H1 (cell line): ENCODE results near the gene DCTD. TPM values are rescaled to one million over a fixed set of nuclear protein-coding genes. Genes with fewer than 3 reads are reported as not detected.

Experiments used
- CTCF ChIA-PET: fragments of 300-600 bp; sonication (Branson Sonifier 250); formaldehyde crosslinking; loops from one replicate; lab custom pipeline; 2021; ENCODE audit not compliant: partially characterized antibody; lab: Charles Lee
- POLR2A ChIA-PET: fragments of 300-600 bp; sonication (Branson Sonifier 250); formaldehyde crosslinking; loops from one replicate; lab custom pipeline; 2021; ENCODE audit warnings: inconsistent platforms; ENCODE audit not compliant: partially characterized antibody; lab: Charles Lee
- DNase-seq, 2 experiments: peaks; one replicate each; pipeline versions ENCODE4 v3.0.0 to v3.0.0-alpha.2; 2010 to 2022; ENCODE audit warnings: low spot score in 2 of 2, low read depth in 1 of 2, mixed read lengths in 1 of 2
- FAIRE-seq: peaks from 2 replicates; lab custom pipeline; 2011; peaks lifted over from hg19 to GRCh38; lab: Jason Lieb, UNC
- H2AFZ ChIP-seq: 2 replicates; pipeline ENCODE4 v1.8.1; 2012; ENCODE audit warnings: low read length, inconsistent platforms
- H2AK5ac ChIP-seq: 2 replicates; pipeline ENCODE4 v1.6.1; 2013; ENCODE audit warnings: low read depth, low read length
- H2BK120ac ChIP-seq: replicated peaks from 2 replicates; pipeline ENCODE3; 2013; ENCODE audit warnings: low read depth, low read length, inconsistent platforms
- H2BK12ac ChIP-seq: 2 replicates; pipeline ENCODE4 v1.6.1; 2013; ENCODE audit warnings: low read depth, low read length
- H2BK15ac ChIP-seq: 2 replicates; pipeline ENCODE4 v1.6.1; 2013; ENCODE audit warnings: low read length
- H2BK20ac ChIP-seq: 2 replicates; pipeline ENCODE4 v1.6.1; 2013; ENCODE audit warnings: low read length
- H2BK5ac ChIP-seq: 2 replicates; pipeline ENCODE4 v1.6.1; 2013; ENCODE audit warnings: low read depth, low read length
- H3K14ac ChIP-seq: 2 replicates; pipeline ENCODE4 v1.6.1; 2013; ENCODE audit warnings: inconsistent platforms; ENCODE audit not compliant: insufficient read length
- H3K18ac ChIP-seq: 2 replicates; pipeline ENCODE4 v1.6.1; 2013; ENCODE audit warnings: low read length; ENCODE audit errors: extremely low read depth
- H3K23ac ChIP-seq: 2 replicates; pipeline ENCODE4 v1.6.1; 2013; ENCODE audit warnings: inconsistent platforms; ENCODE audit not compliant: insufficient read length
- H3K23me2 ChIP-seq: 2 replicates; pipeline ENCODE4 v1.6.1; 2013; ENCODE audit warnings: low read depth, low read length
- H3K27ac ChIP-seq: 2 replicates; pipeline ENCODE4 v1.6.1; 2011; ENCODE audit warnings: low read depth, low read length, inconsistent platforms
- H3K27me3 ChIP-seq, 4 experiments: replicated peaks in 1 of 4; 1 replicate in 1 of 4; 2 replicates in 3 of 4; pipeline versions ENCODE4 v1.6.1 to v1.8.1; 2011 to 2013; ENCODE audit warnings: low read length in 3 of 4, mild to moderate bottlenecking in 3 of 4, inconsistent platforms in 2 of 4, mixed read lengths in 2 of 4, moderate library complexity in 1 of 4; ENCODE audit not compliant: control insufficient read depth in 3 of 4, insufficient read depth in 3 of 4; ENCODE audit errors: extremely low read depth in 1 of 4
- H3K36me3 ChIP-seq, 4 experiments: 2 replicates each; pipeline versions ENCODE4 v1.6.1 to v1.8.1; 2011 to 2013; ENCODE audit warnings: mild to moderate bottlenecking in 4 of 4, low read length in 3 of 4, moderate library complexity in 2 of 4, control low read depth in 1 of 4, inconsistent platforms in 1 of 4; ENCODE audit not compliant: insufficient read depth in 4 of 4, control insufficient read depth in 2 of 4
- H3K4ac ChIP-seq: replicated peaks from 2 replicates; pipeline ENCODE3; 2013; ENCODE audit warnings: low read length, low read depth, mixed read lengths, inconsistent platforms; ENCODE audit not compliant: insufficient read length
- H3K4me1 ChIP-seq, 4 experiments: replicated peaks in 1 of 4; 1 replicate in 1 of 4; 2 replicates in 3 of 4; pipeline versions ENCODE4 v1.6.1 to v1.8.1; 2011 to 2013; ENCODE audit warnings: low read length in 3 of 4, inconsistent platforms in 2 of 4, mixed read lengths in 1 of 4; ENCODE audit not compliant: insufficient read depth in 4 of 4, control insufficient read depth in 3 of 4
- H3K4me2 ChIP-seq, 2 experiments: 2 replicates each; pipeline versions ENCODE4 v1.6.1 to v1.8.1; 2011 to 2013; ENCODE audit warnings: low read depth in 2 of 2, low read length in 2 of 2, control low read depth in 1 of 2, inconsistent platforms in 1 of 2, mild to moderate bottlenecking in 1 of 2; ENCODE audit not compliant: insufficient read depth in 1 of 2
- H3K4me3 ChIP-seq, 4 experiments: fragments of 200-600, 300-600 bp in 1 of 4; sonication (generic), shearing (Covaris generic), sonication (Bioruptor Twin) in 1 of 4; 2 replicates each; pipeline versions ENCODE4 v1.5.1 to v1.8.1; 2011 to 2016; ENCODE audit warnings: low read length in 4 of 4, low read depth in 3 of 4, control low read depth in 2 of 4, inconsistent platforms in 2 of 4, mild to moderate bottlenecking in 2 of 4, mixed read lengths in 1 of 4, moderate library complexity in 1 of 4; ENCODE audit not compliant: insufficient read depth in 2 of 4; ENCODE audit errors: extremely low read depth in 1 of 4
- H3K56ac ChIP-seq: replicated peaks from 2 replicates; pipeline ENCODE3; 2013; ENCODE audit warnings: low read depth, mild to moderate bottlenecking, mixed read lengths, low read length, inconsistent platforms; ENCODE audit not compliant: insufficient read length
- H3K79me1 ChIP-seq: 2 replicates; pipeline ENCODE4 v1.6.1; 2013; ENCODE audit warnings: low read depth, low read length, control low read depth
- H3K79me2 ChIP-seq, 2 experiments: 2 replicates each; pipeline versions ENCODE4 v1.6.1 to v1.8.1; 2012 to 2013; ENCODE audit warnings: low read length in 2 of 2, mild to moderate bottlenecking in 2 of 2, inconsistent platforms in 1 of 2; ENCODE audit not compliant: insufficient read depth in 2 of 2, control insufficient read depth in 1 of 2
- H3K9ac ChIP-seq, 4 experiments: replicated peaks in 1 of 4; 1 replicate in 1 of 4; 2 replicates in 3 of 4; pipeline versions ENCODE4 v1.6.1 to v1.8.1; 2011 to 2013; ENCODE audit warnings: low read depth in 3 of 4, low read length in 3 of 4, control low read depth in 2 of 4, mild to moderate bottlenecking in 2 of 4, moderate library complexity in 2 of 4, inconsistent platforms in 1 of 4; ENCODE audit errors: extremely low read depth in 1 of 4
- H3K9me3 ChIP-seq, 2 experiments: 2 replicates each; pipeline versions ENCODE4 v1.6.1 to v1.8.1; 2012 to 2013; ENCODE audit warnings: mild to moderate bottlenecking in 2 of 2, moderate library complexity in 2 of 2, control low read depth in 1 of 2, inconsistent platforms in 1 of 2, low read depth in 1 of 2, low read length in 1 of 2, mixed read lengths in 1 of 2; ENCODE audit not compliant: insufficient read depth in 2 of 2
- H4K20me1 ChIP-seq, 2 experiments: replicated peaks in 1 of 2; 2 replicates each; pipeline versions ENCODE3 to v1.8.1; 2011 to 2013; ENCODE audit warnings: inconsistent platforms in 2 of 2, low read length in 2 of 2, mild to moderate bottlenecking in 1 of 2; ENCODE audit not compliant: insufficient read depth in 2 of 2, control insufficient read depth in 1 of 2
- H4K5ac ChIP-seq: 2 replicates; pipeline ENCODE4 v1.6.1; 2013; ENCODE audit warnings: low read length, low read depth, mixed read lengths, inconsistent platforms; ENCODE audit not compliant: insufficient read length
- H4K8ac ChIP-seq: 2 replicates; pipeline ENCODE4 v1.8.0; 2013; ENCODE audit warnings: mild to moderate bottlenecking, moderate library complexity, low read length, inconsistent platforms; ENCODE audit not compliant: insufficient read depth; ENCODE audit errors: extremely low read depth
- H4K91ac ChIP-seq: replicated peaks from 2 replicates; pipeline ENCODE3; 2013; ENCODE audit warnings: low read length, mixed read lengths, inconsistent platforms; ENCODE audit not compliant: insufficient read length
- ATF2 ChIP-seq: IDR thresholded peaks from 2 replicates; pipeline ENCODE4 v1.6.1; 2012; ENCODE audit warnings: low read length, inconsistent platforms
- BACH1 ChIP-seq: IDR thresholded peaks from 2 replicates; pipeline ENCODE4 v1.6.1; 2012; ENCODE audit warnings: low read length, improper control_type of control experiment
- CBX5 ChIP-seq: fragments of 300-800, 300-1000 bp; sonication (generic); IDR thresholded peaks from 2 replicates; pipeline ENCODE4 v1.7.1; 2016; ENCODE audit warnings: antibody characterized with exemption, low read length, low read depth
- CHD1 ChIP-seq: IDR thresholded peaks from 2 replicates; pipeline ENCODE4 v1.6.1; 2012; ENCODE audit warnings: low read depth, low read length, improper control_type of control experiment
- FOSL1 ChIP-seq: IDR thresholded peaks from 2 replicates; pipeline ENCODE4 v1.6.1; 2011; ENCODE audit warnings: mild to moderate bottlenecking, low read depth, low read length, moderate library complexity; ENCODE audit not compliant: insufficient read depth
- HDAC2 ChIP-seq, 2 experiments: fragments of 300-600 bp in 1 of 2; sonication (generic) in 1 of 2; IDR thresholded peaks; 2 replicates each; pipeline ENCODE4 v1.6.1; 2011 to 2012; ENCODE audit warnings: low read depth in 2 of 2, low read length in 2 of 2, mild to moderate bottlenecking in 2 of 2, moderate library complexity in 2 of 2, borderline replicate concordance in 1 of 2, inconsistent platforms in 1 of 2
- NRF1 ChIP-seq: IDR thresholded peaks from 2 replicates; pipeline ENCODE4 v1.6.1; 2011; ENCODE audit warnings: mild to moderate bottlenecking, low read depth, low read length, improper control_type of control experiment
- POU5F1 ChIP-seq: IDR thresholded peaks from 2 replicates; pipeline ENCODE4 v1.6.1; 2011; ENCODE audit warnings: low read depth, mild to moderate bottlenecking, low read length, moderate library complexity
- RNF2 ChIP-seq: fragments of 200-900, 300-1000 bp; sonication (generic); IDR thresholded peaks from 2 replicates; pipeline ENCODE4 v1.7.1; 2016; ENCODE audit warnings: borderline replicate concordance, low read depth, mild to moderate bottlenecking, antibody characterized with exemption, low read length; ENCODE audit not compliant: poor library complexity, severe bottlenecking; ENCODE audit errors: missing control alignments
- SAP30 ChIP-seq: fragments of 300-600 bp; sonication (generic); IDR thresholded peaks from 2 replicates; pipeline ENCODE4 v1.7.1; 2012; ENCODE audit warnings: low read length, moderate library complexity, mild to moderate bottlenecking, inconsistent platforms; ENCODE audit not compliant: insufficient read depth, insufficient replicate concordance
- SP4 ChIP-seq: IDR thresholded peaks from 2 replicates; pipeline ENCODE4 v1.6.1; 2012; ENCODE audit warnings: low read length, inconsistent platforms
- TEAD4 ChIP-seq: IDR thresholded peaks from 2 replicates; pipeline ENCODE4 v1.6.1; 2012; ENCODE audit warnings: low read depth, low read length, inconsistent platforms, mixed read lengths
- WGBS, 2 experiments: shearing (Covaris generic) in 1 of 2; methylation state at CpG; one replicate each; pipeline versions ENCODE4 v1.1.6 to v1.1.7; 2013 to 2015; ENCODE audit warnings: low lambda C conversion rate in 2 of 2, mixed read lengths in 2 of 2, inconsistent platforms in 1 of 2, low coverage in 1 of 2, missing lambda C conversion rate in 1 of 2; ENCODE audit not compliant: insufficient replicate concordance in 2 of 2, insufficient coverage in 1 of 2, insufficient read length in 1 of 2; ENCODE audit errors: extremely low coverage in 1 of 2, missing lambda C conversion rate in 1 of 2; 5-methylcytosine and 5-hydroxymethylcytosine counted together
- polyA plus RNA-seq, 7 experiments: library from polyadenylated mRNA; depleted of rRNA in 3 of 7; stranded (reverse) in 5 of 7; unstranded in 2 of 7; fragments of >200 nt in 5 of 7; fragments of 200-250 nt in 2 of 7; gene quantifications; 1 replicate in 5 of 7; 2 replicates in 1 of 7; 4 replicates in 1 of 7; pipeline versions ENCODE4 v1.2.1 to v1.2.3, GENCODE V29; 2011 to 2013; ENCODE audit warnings: missing spikeins in 2 of 7, mixed read lengths in 2 of 7
- total RNA-seq: library from RNA; stranded (reverse); fragmentation: NEBNext Ultra II Directional; extraction: Animal tissue kit (Norgen Biotek cat#: 25700); gene quantifications from 2 replicates; pipeline ENCODE4 v1.2.1, GENCODE V29; 2021

The DCTD gene
- total and polyA plus RNA-seq, 2 of the 8 experiments (the other 6 are each of a cell fraction or from before 2014, with no cell fraction given), result 60.2 to 69.5 TPM

GRCh38 chr4:182893047-182893446, 24.1 kb downstream of the DCTD start:
- POLR2A ChIA-PET, result interaction anchor here (2.1 kb wide), 1 partner anchor 12 kb away, joined by 9 read pairs; no protein-coding TSS in a partner anchor
- Histone ChIP-seq H2BK12ac (no peak overlapping the region), H3K23ac (no peak overlapping the region), H3K9me3 (no peaks in the 10 kb centered on the region), H3K9ac (no peak overlapping the region), H4K8ac (no peak overlapping the region), H4K20me1 (peaks cover 0 to 2% of the 10 kb centered on the region in 2 experiments), H3K27me3 (no peaks in the 10 kb centered on the region), H3K23me2 (no peaks in the 10 kb centered on the region), H3K56ac (no peak overlapping the region), H2BK15ac (no peak overlapping the region), H3K4me3 (no peak overlapping the region), H2BK20ac (no peak overlapping the region), H3K79me2 (no peaks in the 10 kb centered on the region), H2BK120ac (no peak overlapping the region), H3K36me3 (peaks cover 5 to 39% (median 14%) of the 10 kb centered on the region in 4 experiments), H3K4me2 (no peak overlapping the region), H2AFZ (no peak overlapping the region), H2AK5ac (no peak overlapping the region), H3K18ac (no peak overlapping the region), H4K91ac (no peak overlapping the region), H3K4me1 (no peaks in the 10 kb centered on the region; a peak in 1 of 7 replicates), H4K5ac (no peak overlapping the region), H2BK5ac (no peak overlapping the region), H3K79me1 (no peaks in the 10 kb centered on the region), H3K27ac (no peak overlapping the region), H3K4ac (no peak overlapping the region), H3K14ac (no peak overlapping the region)
- no peak for DNase-seq
- CTCF ChIA-PET, result interaction anchor here (0.6 to 2.6 kb wide), 2 partner anchors 16 to 32 kb away, joined by 3 to 9 read pairs; no protein-coding TSS in a partner anchor
- FAIRE-seq, result no peak
- WGBS, 2 experiments, result 94% methylated on average over 6 of the region's 6 CpGs; no CpG with 5 or more reads in 1 of the 2 experiments
- no peak for TF ChIP-seq RNF2
- TF ChIP-seq BACH1, result no peak
- TF ChIP-seq NRF1, result no peak
- no peak for TF ChIP-seq HDAC2 (IDR thresholded peaks at IDR 0.05; ENCODE audit: borderline replicate concordance in 1 of 2, low read depth in 2 of 2, low read length in 2 of 2)
- no peak for TF ChIP-seq CHD1
- TF ChIP-seq POU5F1, result no peak
- TF ChIP-seq SAP30, result no peak
- no peak for TF ChIP-seq TEAD4
- TF ChIP-seq SP4, result no peak
- TF ChIP-seq ATF2, result no peak
- TF ChIP-seq FOSL1, result no peak
- TF ChIP-seq CBX5, result no peak
